ENCODE measurements around the gene ZNF407. TPM values are rescaled to one million over a fixed set of nuclear protein-coding genes. Genes with fewer than 3 reads are reported as not detected.

ZNF407 gene
- total and polyA plus RNA-seq, 2 experiments from 2014 or later: 2.1 to 10.4 TPM

- H3K4me1 ChIP-seq (ENCODE audit: insufficient read depth): no peaks in the 10 kb centered on the region
- no peaks in the 10 kb centered on the region for H3K27me3 ChIP-seq (ENCODE audit: insufficient read depth)
- no peak overlapping the region for H3K27ac ChIP-seq (ENCODE audit: low read depth)
- H3K4me1 Mint-ChIP-seq: peaks cover 2% of the 10 kb centered on the region
- H3K9me3 Mint-ChIP-seq: no peaks in the 10 kb centered on the region
- no peak overlapping the region; the same call in 1 of the 2 replicates for H3K27ac Mint-ChIP-seq
- H2AFZ ChIP-seq: no peak overlapping the region
- no peak overlapping the region for H3K4me2 ChIP-seq
- no peaks in the 10 kb centered on the region for H3K9me2 ChIP-seq (ENCODE audit: insufficient read depth)
- H3K4me3 ChIP-seq: no peak overlapping the region
- no peak overlapping the region for H3K4me3 Mint-ChIP-seq
- no peak for DNase-seq (ENCODE audit: low spot score)
- no peaks in the 10 kb centered on the region for H3F3A ChIP-seq (replicated peaks; ENCODE audit: low read depth)
- ATAC-seq: no peak
- H4K20me1 ChIP-seq (replicated peaks; ENCODE audit: insufficient read depth): no peaks in the 10 kb centered on the region
- H3K36me3 Mint-ChIP-seq (ENCODE audit: low read depth): no peaks in the 10 kb centered on the region
- H3K79me2 ChIP-seq (replicated peaks; ENCODE audit: insufficient read depth): no peaks in the 10 kb centered on the region
- no peaks in the 10 kb centered on the region for H3K36me3 ChIP-seq (ENCODE audit: insufficient read depth)
- peaks cover 4% of the 10 kb centered on the region for H3K27me3 Mint-ChIP-seq (ENCODE audit: insufficient read depth, low read depth, poor library complexity)
- TF ChIP-seq ZNF114 (CRISPR knock-in tag; IDR thresholded peaks at IDR 0.05) (no peak), CREB1 (CRISPR knock-in tag; IDR thresholded peaks at IDR 0.05; ENCODE audit: low read depth) (no peak), STAT1 (IDR thresholded peaks at IDR 0.05; ENCODE audit: unreplicated experiment) (no peak), EZH2 (IDR thresholded peaks at IDR 0.05; ENCODE audit: low read depth, unreplicated experiment) (no peak), EZH2phosphoT487 (IDR thresholded peaks at IDR 0.05; ENCODE audit: unreplicated experiment) (no peak), ZNF331 (CRISPR knock-in tag; IDR thresholded peaks at IDR 0.05; ENCODE audit: low read depth) (no peak), CTCF (conservative IDR thresholded peaks at IDR 0.05; ENCODE audit: low read depth in 2 of 2) (no peak), ZNF462 (CRISPR knock-in tag; IDR thresholded peaks at IDR 0.05) (no peak), REST (IDR thresholded peaks at IDR 0.05; ENCODE audit: unreplicated experiment) (no peak), ETS1 (IDR thresholded peaks at IDR 0.05) (no peak), NANOG (IDR thresholded peaks at IDR 0.05; ENCODE audit: borderline replicate concordance) (no peak), JUNB (IDR thresholded peaks at IDR 0.05; ENCODE audit: unreplicated experiment) (no peak), POLR2AphosphoS5 (IDR thresholded peaks at IDR 0.05; ENCODE audit: low read depth) (no peak)
Measured at GRCh38 chr18:75053028-75053629, 455.5 kb downstream of the ZNF407 start.
